Epithelial cell of proximal tubule (primary cell): ENCODE measurements around the gene MUL1. TPM values are rescaled to one million over a fixed set of nuclear protein-coding genes. Genes with fewer than 3 reads are reported as not detected.
A peak's percentile ranks its signal among the peaks of the same experiment; 100 is the strongest.

Source experiments
- DNase-seq: peaks from one replicate; pipeline ENCODE4 v3.0.0-alpha.2; 2011; ENCODE audit warnings: low read depth
- H3K4me3 ChIP-seq: 2 replicates; pipeline ENCODE4 v1.5.1; 2011; ENCODE audit warnings: low read depth, mild to moderate bottlenecking, low read length
- CTCF ChIP-seq: conservative IDR thresholded peaks from 2 replicates; pipeline ENCODE4 v1.5.1; 2012; ENCODE audit warnings: low read depth, mild to moderate bottlenecking, low read length
- total RNA-seq: library from RNA; depleted of rRNA; stranded (reverse); fragments of >200 nt; gene quantifications from 2 replicates; pipeline ENCODE4 v1.2.3, GENCODE V29; 2015

Gene MUL1
- total RNA-seq, 1 donor from 2014 or later = 24.6 TPM

- TF ChIP-seq CTCF = no peak
- DNase-seq = no peak
- H3K4me3 ChIP-seq = no peak overlapping the region
Observed at GRCh38 chr1:20480951-20481617, 26.9 kb downstream of the MUL1 start.

GRCh38 chr1:20480243-20480944, 27.6 kb downstream of the MUL1 start:
- TF ChIP-seq CTCF = peak; percentile 2
- peak overlapping the region; percentile 10 for H3K4me3 ChIP-seq
- peak; percentile 84 for DNase-seq

GRCh38 chr1:20479840-20480239, 28.1 kb downstream of the MUL1 start:
- peak overlapping the region; percentile 10 for H3K4me3 ChIP-seq
- no peak for DNase-seq
- TF ChIP-seq CTCF = no peak

- no peak overlapping the region for H3K4me3 ChIP-seq
- no peak for TF ChIP-seq CTCF
- no peak for DNase-seq
Observed at GRCh38 chr1:20478057-20478635, 29.8 kb downstream of the MUL1 start.

- DNase-seq = no peak
- no peak overlapping the region for H3K4me3 ChIP-seq
- TF ChIP-seq CTCF = no peak
Observed at GRCh38 chr1:20477348-20478056, 30.4 kb downstream of the MUL1 start.

- H3K4me3 ChIP-seq = peak overlapping the region; percentile 32
- TF ChIP-seq CTCF = no peak
- no peak for DNase-seq
Observed at GRCh38 chr1:20476265-20477038, 31.5 kb downstream of the MUL1 start.
